Body of pancreas (tissue), 4 donors: ENCODE data around the gene KCNK2. TPM values are rescaled to one million over a fixed set of nuclear protein-coding genes. Genes with fewer than 3 reads are reported as not detected.

Source experiments
- ATAC-seq: fragments of 150-250 bp; one replicate; pipeline ENCODE4 v1.9.1; 2016
- DNase-seq, 4 donors: peaks; one replicate each; pipeline ENCODE4 v3.0.0-alpha.2; 2019
- H3K27ac ChIP-seq, 4 donors: fragments of 200-600 bp; sonication (generic); 1 replicate in 3 of 4; 2 replicates in 1 of 4; pipeline versions ENCODE4 v1.5.1 to v1.6.1; 2016 to 2019; ENCODE audit warnings: mild to moderate bottlenecking in 1 of 4, mixed read lengths in 1 of 4, moderate library complexity in 1 of 4
- H3K27me3 ChIP-seq, 2 donors: fragments of 200-600 bp; sonication (generic); one replicate each; pipeline ENCODE4 v1.6.0; 2016; ENCODE audit warnings: mild to moderate bottlenecking in 1 of 2
- H3K36me3 ChIP-seq, 2 donors: fragments of 200-600 bp; sonication (generic); replicated peaks in 1 of 2; 2 replicates each; pipeline ENCODE4 v1.5.1; 2016; ENCODE audit warnings: low read depth in 2 of 2; ENCODE audit not compliant: insufficient read depth in 1 of 2
- H3K4me1 ChIP-seq: fragments of 200-600 bp; sonication (generic); one replicate; pipeline ENCODE4 v1.6.0; 2016
- H3K4me3 ChIP-seq, 2 donors: fragments of 200-600 bp; sonication (generic); 1 replicate in 1 of 2; 2 replicates in 1 of 2; pipeline ENCODE4 v1.5.1; 2016 to 2019
- H3K9me3 ChIP-seq, 3 donors: fragments of 200-600 bp; sonication (generic); 1 replicate in 2 of 3; 2 replicates in 1 of 3; pipeline ENCODE4 v1.5.1; 2016
- POLR2A ChIP-seq, 3 donors: fragments of 450-650 bp; IDR thresholded peaks; one replicate each; pipeline ENCODE4 v1.6.1; 2016; ENCODE audit warnings: antibody characterized with exemption in 3 of 3, mild to moderate bottlenecking in 2 of 3
- WGBS, 2 donors: methylation state at CpG; one replicate each; pipeline ENCODE4 v1.1.5; 2017; 5-methylcytosine and 5-hydroxymethylcytosine counted together
- intact Hi-C: fragments of 100-400 bp; cut with DNase I; formaldehyde crosslinking; loops from one replicate; pipeline ENCODE4 v1.15.1; 2023
- total RNA-seq, 2 donors: library from RNA; depleted of rRNA; stranded (reverse); fragments of >200 nt; gene quantifications; one replicate each; pipeline ENCODE4 v1.1.0, GENCODE V29; 2016
- TF ChIP-seq, protein P1 (sequence below), 7 experiments: fragments of 450-650 bp in 4 of 7; fragments of 200-600 bp in 3 of 7; sonication (generic) in 3 of 7; IDR thresholded peaks; one replicate each; pipeline ENCODE4 v1.5.1; 2016 to 2019; ENCODE audit warnings: antibody characterized with exemption in 7 of 7

KCNK2 gene
- total RNA-seq, 2 donors from 2014 or later = 1.6 TPM; not detected in 1

DNA sequence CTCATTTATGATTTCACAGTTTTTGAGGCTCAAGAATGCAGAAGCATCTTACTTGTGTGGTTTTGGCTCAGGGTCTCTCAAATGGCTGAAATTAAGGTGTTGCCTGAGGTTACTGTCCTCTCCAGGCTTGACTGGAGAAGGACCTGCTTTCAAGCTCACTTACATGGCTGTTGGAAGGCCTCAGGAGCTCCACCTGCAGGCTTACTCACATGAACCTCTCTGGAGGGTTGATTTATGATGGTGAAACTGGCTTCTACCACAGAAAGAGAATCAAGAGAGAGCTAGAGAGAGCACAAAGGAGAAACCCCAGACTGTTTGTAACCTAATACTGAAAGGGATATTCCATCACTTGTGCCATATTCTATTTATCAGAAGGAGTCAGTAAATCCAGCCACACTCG is 6.2 kb upstream of the KCNK2 start:
- ATAC-seq = no peak
- no peak for DNase-seq
- H3K4me3 ChIP-seq = no peak overlapping the region
- no peak overlapping the region for H3K27ac ChIP-seq
- H3K4me1 ChIP-seq = no peaks in the 10 kb centered on the region
- TF ChIP-seq, protein P1, sequence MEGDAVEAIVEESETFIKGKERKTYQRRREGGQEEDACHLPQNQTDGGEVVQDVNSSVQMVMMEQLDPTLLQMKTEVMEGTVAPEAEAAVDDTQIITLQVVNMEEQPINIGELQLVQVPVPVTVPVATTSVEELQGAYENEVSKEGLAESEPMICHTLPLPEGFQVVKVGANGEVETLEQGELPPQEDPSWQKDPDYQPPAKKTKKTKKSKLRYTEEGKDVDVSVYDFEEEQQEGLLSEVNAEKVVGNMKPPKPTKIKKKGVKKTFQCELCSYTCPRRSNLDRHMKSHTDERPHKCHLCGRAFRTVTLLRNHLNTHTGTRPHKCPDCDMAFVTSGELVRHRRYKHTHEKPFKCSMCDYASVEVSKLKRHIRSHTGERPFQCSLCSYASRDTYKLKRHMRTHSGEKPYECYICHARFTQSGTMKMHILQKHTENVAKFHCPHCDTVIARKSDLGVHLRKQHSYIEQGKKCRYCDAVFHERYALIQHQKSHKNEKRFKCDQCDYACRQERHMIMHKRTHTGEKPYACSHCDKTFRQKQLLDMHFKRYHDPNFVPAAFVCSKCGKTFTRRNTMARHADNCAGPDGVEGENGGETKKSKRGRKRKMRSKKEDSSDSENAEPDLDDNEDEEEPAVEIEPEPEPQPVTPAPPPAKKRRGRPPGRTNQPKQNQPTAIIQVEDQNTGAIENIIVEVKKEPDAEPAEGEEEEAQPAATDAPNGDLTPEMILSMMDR (IDR thresholded peaks at IDR 0.05) = no peak
- TF ChIP-seq POLR2A (IDR thresholded peaks at IDR 0.05) = no peak
- H3K9me3 ChIP-seq = no peaks in the 10 kb centered on the region
- 29 to 38% methylated on average over 1 of the region's 1 CpG for WGBS, 2 donors
- no peaks in the 10 kb centered on the region for H3K27me3 ChIP-seq
- intact Hi-C loops = no loop called here
- H3K36me3 ChIP-seq = no peaks in the 10 kb centered on the region

DNA sequence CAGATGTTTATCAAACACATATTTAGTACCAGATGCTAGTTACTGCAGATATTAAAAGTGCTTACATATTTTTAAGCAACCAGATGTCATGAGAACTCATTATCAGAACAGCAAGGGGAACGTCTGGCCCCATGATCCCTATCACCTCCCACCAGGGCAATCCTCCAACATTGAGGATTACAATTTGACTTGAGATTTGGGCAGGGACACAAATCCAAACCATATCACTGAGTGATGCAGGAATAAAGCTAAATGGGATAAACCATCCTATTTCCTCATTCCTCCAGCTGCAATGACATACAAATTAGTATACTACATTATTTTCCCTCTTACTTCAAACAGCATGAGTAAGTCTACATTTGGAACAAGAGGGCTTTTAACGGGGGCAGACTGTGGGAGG is 3.1 kb upstream of the KCNK2 start:
- Histone ChIP-seq H3K4me1 (peaks cover 15% of the 10 kb centered on the region), H3K27me3 (peaks cover 0 to 7% of the 10 kb centered on the region in 2 donors), H3K4me3 (no peak overlapping the region), H3K9me3 (no peaks in the 10 kb centered on the region), H3K36me3 (no peaks in the 10 kb centered on the region), H3K27ac (no peak overlapping the region)
- DNase-seq = no peak
- 42 to 49% methylated on average over 2 of the region's 2 CpGs for WGBS, 2 donors
- intact Hi-C loops = no loop called here
- no peak for TF ChIP-seq POLR2A (IDR thresholded peaks at IDR 0.05)
- TF ChIP-seq, protein P1 (IDR thresholded peaks at IDR 0.05) = no peak
- no peak for ATAC-seq

DNA sequence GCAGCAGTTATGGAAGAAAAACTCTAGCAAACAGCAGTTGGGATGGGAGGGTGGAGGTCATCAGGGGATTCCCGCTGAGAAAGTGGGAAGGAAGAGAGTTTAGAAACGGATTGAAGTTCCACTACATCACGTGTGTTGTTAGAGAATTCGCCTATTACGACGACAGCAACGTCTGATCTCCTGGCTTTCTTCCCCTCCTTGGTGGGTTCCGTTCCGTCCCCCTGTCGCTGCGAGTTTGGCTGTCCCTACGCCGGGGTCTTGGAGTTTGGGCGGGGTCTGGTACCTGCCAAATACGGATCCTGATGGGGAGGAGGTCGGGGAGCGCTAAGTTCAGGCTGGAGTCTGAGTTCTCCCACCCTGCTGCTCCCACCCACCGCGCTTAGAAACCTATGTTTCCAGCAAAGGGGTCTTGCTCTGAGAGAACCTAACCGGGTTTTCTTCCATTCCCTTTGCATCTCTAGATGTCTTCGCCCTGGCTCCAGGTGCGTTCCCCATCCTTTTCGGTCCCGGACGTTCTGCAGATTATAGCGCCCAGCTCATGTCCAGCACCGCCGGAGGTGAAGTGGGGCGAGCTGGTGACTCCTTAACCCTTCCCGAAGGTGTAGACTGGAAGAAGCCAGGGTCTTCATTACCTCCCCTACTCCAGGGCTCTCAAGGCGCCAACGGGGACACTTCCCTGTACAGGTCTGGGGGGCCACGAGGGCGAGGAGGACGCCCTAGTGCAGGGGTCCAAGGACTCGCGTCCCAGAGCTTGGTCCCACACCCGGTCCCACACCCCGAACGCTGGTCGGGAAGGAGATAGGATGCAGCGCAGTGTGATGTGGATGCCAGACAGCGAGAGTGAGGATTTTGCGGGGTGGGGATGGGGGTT is 641 bp upstream of the KCNK2 start:
- H3K4me1 ChIP-seq = peaks cover 15% of the 10 kb centered on the region
- WGBS, 2 donors = 1 to 4% methylated on average over 42 to 44 of the region's 44 CpGs
- peak; percentile 21 for ATAC-seq
- TF ChIP-seq, protein P1 (IDR thresholded peaks at IDR 0.05) = no peak
- TF ChIP-seq POLR2A (IDR thresholded peaks at IDR 0.05) = no peak
- DNase-seq = no peak
- no peak overlapping the region for H3K27ac ChIP-seq
- no peaks in the 10 kb centered on the region for H3K9me3 ChIP-seq
- no peak overlapping the region for H3K4me3 ChIP-seq
- H3K27me3 ChIP-seq = peaks cover 0 to 7% of the 10 kb centered on the region in 2 donors
- no peaks in the 10 kb centered on the region for H3K36me3 ChIP-seq
- intact Hi-C loops = no loop called here

DNA sequence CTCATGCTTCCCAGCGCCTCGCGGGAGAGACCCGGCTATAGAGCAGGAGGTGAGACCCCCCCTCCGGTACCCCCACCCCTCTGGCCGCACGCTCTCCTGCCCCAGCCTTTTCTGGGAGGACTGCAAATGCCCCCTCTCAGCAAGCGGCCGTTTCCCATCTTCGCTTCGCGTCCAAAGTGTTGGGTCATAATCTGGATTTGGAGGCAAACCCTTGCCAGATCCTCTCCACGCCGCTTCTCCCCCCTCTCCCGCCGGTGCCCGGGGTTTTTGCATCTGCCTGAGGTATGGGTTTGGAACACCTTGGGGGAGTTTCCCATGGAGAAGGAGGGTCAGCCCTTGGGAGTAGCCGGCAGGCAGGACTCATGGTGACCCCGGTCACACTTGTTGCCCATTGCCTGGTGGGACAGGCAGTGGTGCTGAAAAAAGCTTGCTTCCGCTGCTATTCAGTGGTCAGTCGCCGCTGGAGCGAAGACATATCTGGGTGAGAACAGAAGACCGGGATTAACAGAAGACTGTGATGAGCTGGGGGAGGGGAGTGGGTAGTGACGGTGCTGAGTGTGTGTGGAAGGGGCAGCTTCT is 935 bp downstream of the KCNK2 start:
- H3K36me3 ChIP-seq = no peaks in the 10 kb centered on the region
- intact Hi-C loops = no loop called here
- H3K27me3 ChIP-seq = peaks cover 0 to 7% of the 10 kb centered on the region in 2 donors
- DNase-seq (no peak), ATAC-seq (no peak)
- peaks cover 15% of the 10 kb centered on the region for H3K4me1 ChIP-seq
- TF ChIP-seq POLR2A (IDR thresholded peaks at IDR 0.05) = no peak
- TF ChIP-seq, protein P1 (IDR thresholded peaks at IDR 0.05) = no peak
- H3K9me3 ChIP-seq = no peaks in the 10 kb centered on the region
- 3 to 5% methylated on average over 21 to 25 of the region's 25 CpGs for WGBS, 2 donors
- H3K27ac ChIP-seq = no peak overlapping the region
- H3K4me3 ChIP-seq = no peak overlapping the region
